HEK293 (cell line): ENCODE measurements around the gene ARHGAP45.
A peak's percentile ranks its signal among the peaks of the same experiment; 100 is the strongest.

Experiments
- CTCF ChIA-PET: fragments of 350-600 bp; formaldehyde crosslinking; extraction: SDS; loops from one replicate; lab custom pipeline; 2021; ENCODE audit warnings: antibody characterized with exemption; lab: Yijun Ruan, JAX
- POLR2A ChIA-PET: fragments of 300-600 bp; formaldehyde crosslinking; extraction: SDS; loops from one replicate; lab custom pipeline; 2020; ENCODE audit warnings: antibody characterized with exemption, inconsistent platforms; lab: Yijun Ruan, JAX
- H3K27ac ChIP-seq: fragments of 200-500 bp; sonication (Bioruptor generic); 2 replicates; pipeline ENCODE4 v1.5.1; 2014; ENCODE audit warnings: low read depth, low read length, control low read depth, inconsistent platforms; ENCODE audit errors: extremely low read depth
- H3K36me3 ChIP-seq, 2 experiments: fragments of 200-500 bp in 1 of 2; sonication (Bioruptor generic) in 1 of 2; 1 replicate in 1 of 2; 2 replicates in 1 of 2; pipeline ENCODE4 v1.5.1; 2014 to 2017; ENCODE audit warnings: inconsistent platforms in 2 of 2, low read length in 2 of 2; ENCODE audit not compliant: control insufficient read depth in 2 of 2, insufficient read depth in 1 of 2
- H3K4me1 ChIP-seq: fragments of 200-500 bp; sonication (Bioruptor generic); 2 replicates; pipeline ENCODE4 v1.5.1; 2014; ENCODE audit warnings: mild to moderate bottlenecking, low read length, inconsistent platforms; ENCODE audit not compliant: control insufficient read depth, insufficient read depth
- H3K4me3 ChIP-seq: 2 replicates; pipeline ENCODE4 v1.5.1; 2011; ENCODE audit warnings: low read depth, mild to moderate bottlenecking, control low read depth, low read length, moderate library complexity
- H3K9me3 ChIP-seq: fragments of 200-500 bp; sonication (Bioruptor generic); 2 replicates; pipeline ENCODE4 v1.5.1; 2014; ENCODE audit warnings: low read depth, low read length, inconsistent platforms; ENCODE audit not compliant: control insufficient read depth, insufficient read depth
- BCL11A ChIP-seq: fragments of 450-650 bp; formaldehyde crosslinking; IDR thresholded peaks from 2 replicates; pipeline ENCODE4 v1.5.1; 2016; ENCODE audit warnings: low read depth, missing biosample characterization, missing genetic modification characterization
- GLIS1 ChIP-seq: fragments of 450-650 bp; formaldehyde crosslinking; IDR thresholded peaks from 2 replicates; pipeline ENCODE4 v1.5.1; 2016; ENCODE audit warnings: missing biosample characterization, missing genetic modification characterization
- GLIS2 ChIP-seq: fragments of 450-650 bp; formaldehyde crosslinking; IDR thresholded peaks from 2 replicates; pipeline ENCODE4 v1.5.1; 2016; ENCODE audit warnings: missing biosample characterization, missing genetic modification characterization
- HIC1 ChIP-seq: fragments of 450-650 bp; formaldehyde crosslinking; IDR thresholded peaks from 2 replicates; pipeline ENCODE4 v1.5.1; 2016; ENCODE audit warnings: missing biosample characterization, missing genetic modification characterization
- KLF7 ChIP-seq: fragments of 450-650 bp; formaldehyde crosslinking; IDR thresholded peaks from 2 replicates; pipeline ENCODE4 v1.5.1; 2016; ENCODE audit warnings: missing biosample characterization, missing genetic modification characterization, borderline replicate concordance
- PATZ1 ChIP-seq: fragments of 450-650 bp; formaldehyde crosslinking; IDR thresholded peaks from 2 replicates; pipeline ENCODE4 v1.5.1; 2016; ENCODE audit warnings: missing biosample characterization, missing genetic modification characterization
- SCRT1 ChIP-seq: fragments of 450-650 bp; formaldehyde crosslinking; IDR thresholded peaks from 2 replicates; pipeline ENCODE4 v1.5.1; 2016; ENCODE audit warnings: missing biosample characterization, missing genetic modification characterization, borderline replicate concordance
- ZBTB44 ChIP-seq: fragments of 450-650 bp; IDR thresholded peaks from 2 replicates; pipeline ENCODE4 v1.5.1; 2018; ENCODE audit warnings: missing biosample characterization, mild to moderate bottlenecking, missing genetic modification characterization
- ZNF202 ChIP-seq: fragments of 450-650 bp; formaldehyde crosslinking; IDR thresholded peaks from 2 replicates; pipeline ENCODE4 v1.5.1; 2016; ENCODE audit warnings: missing biosample characterization, missing genetic modification characterization, borderline replicate concordance
- ZNF221 ChIP-seq: fragments of 450-650 bp; formaldehyde crosslinking; IDR thresholded peaks from 2 replicates; pipeline ENCODE4 v1.5.1; 2017; ENCODE audit warnings: missing biosample characterization, missing genetic modification characterization, borderline replicate concordance
- ZNF280D ChIP-seq: fragments of 450-650 bp; formaldehyde crosslinking; IDR thresholded peaks from 2 replicates; pipeline ENCODE4 v1.5.1; 2016; ENCODE audit warnings: missing biosample characterization, missing genetic modification characterization
- ZNF335 ChIP-seq: fragments of 450-650 bp; formaldehyde crosslinking; conservative IDR thresholded peaks from 2 replicates; pipeline ENCODE4 v1.5.1; 2016; ENCODE audit warnings: missing biosample characterization, missing genetic modification characterization
- ZNF362 ChIP-seq: fragments of 450-650 bp; formaldehyde crosslinking; IDR thresholded peaks from 2 replicates; pipeline ENCODE4 v1.5.1; 2016; ENCODE audit warnings: missing biosample characterization, missing genetic modification characterization
- ZNF37A ChIP-seq: fragments of 450-650 bp; IDR thresholded peaks from 2 replicates; pipeline ENCODE4 v1.5.1; 2018; ENCODE audit warnings: missing biosample characterization, missing genetic modification characterization
- ZNF513 ChIP-seq: fragments of 450-650 bp; IDR thresholded peaks from 2 replicates; pipeline ENCODE4 v1.5.1; 2018; ENCODE audit warnings: missing biosample characterization, missing genetic modification characterization
- ZNF560 ChIP-seq: fragments of 450-650 bp; formaldehyde crosslinking; IDR thresholded peaks from 2 replicates; pipeline ENCODE4 v1.5.1; 2017; ENCODE audit warnings: missing biosample characterization, missing genetic modification characterization, borderline replicate concordance
- ZSCAN5A ChIP-seq: fragments of 450-650 bp; formaldehyde crosslinking; IDR thresholded peaks from 2 replicates; pipeline ENCODE4 v1.5.1; 2016; ENCODE audit warnings: missing biosample characterization, missing genetic modification characterization

The ARHGAP45 gene

GRCh38 chr19:1041835-1042685 is 24.9 kb upstream of the ARHGAP45 start (continued):
- TF ChIP-seq PATZ1 (tag by site-specific recombination) (peak; percentile 55), ZNF362 (tag by site-specific recombination) (no peak), ZSCAN5A (0 out of 2 replicates have a peak, but pooled peaks have one; percentile 22), ZNF221 (no peak), ZNF202 (tag by site-specific recombination) (no peak), SCRT1 (no peak), ZBTB44 (tag by site-specific recombination) (no peak)

GRCh38 chr19:1042689-1043511 is 24.1 kb upstream of the ARHGAP45 start:
- H3K4me3 ChIP-seq: no peak overlapping the region
- H3K4me1 ChIP-seq: no peaks in the 10 kb centered on the region; the same call in 1 of the 2 replicates
- CTCF ChIA-PET: no interaction called here
- peak; percentile 43; the same call in 1 of the 2 replicates for TF ChIP-seq GLIS2 (tag by site-specific recombination)
- TF ChIP-seq HIC1 (tag by site-specific recombination): peak; percentile 28; the same call in 1 of the 2 replicates
- TF ChIP-seq ZNF280D (tag by site-specific recombination): no peak
- no peak for TF ChIP-seq BCL11A (tag by site-specific recombination)
- TF ChIP-seq ZNF513 (tag by site-specific recombination): no peak
- 0 out of 2 replicates have a peak, but pooled peaks have one; percentile 23 for TF ChIP-seq ZNF335
- TF ChIP-seq GLIS1 (tag by site-specific recombination): peak; percentile 98
- no peak for TF ChIP-seq ZNF560
- peak; percentile 71; the same call in 1 of the 2 replicates for TF ChIP-seq ZNF37A (tag by site-specific recombination)
- TF ChIP-seq ZBTB44 (tag by site-specific recombination): peak; percentile 77
- TF ChIP-seq KLF7: no peak

More at GRCh38 chr19:1042689-1043511, 24.1 kb upstream of the ARHGAP45 start:
- Histone ChIP-seq H3K36me3 (peaks cover 0 to 22% of the 10 kb centered on the region in 2 experiments; a peak in 2 of 3 replicates), H3K27ac (no peak overlapping the region), H3K9me3 (no peaks in the 10 kb centered on the region)
- POLR2A ChIA-PET: interaction anchor here (0.6 to 5.8 kb wide), 2 partner anchors 15 to 19 kb away, joined by 3 to 60 read pairs; partner anchors contain the start of gene CNN2
